ENCODE data around the gene FAM184A. TPM values are rescaled to one million over a fixed set of nuclear protein-coding genes. Genes with fewer than 3 reads are reported as not detected.

Gene FAM184A
- total RNA-seq, 6 donors from 2014 or later: 8.4 to 75.4 (median 39.5) TPM

GRCh38 chr6:118967239-118967638 is 111.2 kb downstream of the FAM184A start:
- H3K27ac ChIP-seq: no peak overlapping the region
- TF ChIP-seq CTCF (IDR thresholded peaks at IDR 0.05) (no peak), EP300 (IDR thresholded peaks at IDR 0.05) (no peak), POLR2AphosphoS5 (IDR thresholded peaks at IDR 0.05) (no peak), POLR2A (IDR thresholded peaks at IDR 0.05) (no peak)
- no peaks in the 10 kb centered on the region for H3K27me3 ChIP-seq
- no peaks in the 10 kb centered on the region for H3K4me1 ChIP-seq
- DNase-seq (no peak), ATAC-seq (ENCODE audit: low FRiP score in 2 of 2) (no peak)
- H3K4me3 ChIP-seq: no peak overlapping the region
- H3K9me3 ChIP-seq: no peaks in the 10 kb centered on the region
- 69 to 75% methylated on average over 2 of the region's 2 CpGs for WGBS, 2 donors
- H3K36me3 ChIP-seq: no peaks in the 10 kb centered on the region

- no peaks in the 10 kb centered on the region for H3K36me3 ChIP-seq
- no peak overlapping the region for H3K4me3 ChIP-seq
- DNase-seq (no peak), ATAC-seq (ENCODE audit: low FRiP score in 2 of 2) (no peak)
- no peak for TF ChIP-seq EP300 (IDR thresholded peaks at IDR 0.05)
- TF ChIP-seq POLR2A (IDR thresholded peaks at IDR 0.05): no peak
- no peak for TF ChIP-seq POLR2AphosphoS5 (IDR thresholded peaks at IDR 0.05)
- no peak for TF ChIP-seq CTCF (IDR thresholded peaks at IDR 0.05)
- 87 to 95% methylated on average over 2 of the region's 2 CpGs for WGBS, 2 donors
- no peak overlapping the region for H3K27ac ChIP-seq
- no peaks in the 10 kb centered on the region for H3K27me3 ChIP-seq
- no peaks in the 10 kb centered on the region for H3K4me1 ChIP-seq
- H3K9me3 ChIP-seq: no peaks in the 10 kb centered on the region
Measured at GRCh38 chr6:118965843-118966370, 112.6 kb downstream of the FAM184A start.

GRCh38 chr6:118965371-118965770 is 113.1 kb downstream of the FAM184A start:
- ATAC-seq (ENCODE audit: low FRiP score in 2 of 2) (no peak), DNase-seq (no peak)
- WGBS, 2 donors: 83 to 88% methylated on average over 3 of the region's 3 CpGs
- Histone ChIP-seq H3K4me3 (no peak overlapping the region), H3K36me3 (no peaks in the 10 kb centered on the region), H3K9me3 (no peaks in the 10 kb centered on the region), H3K27me3 (no peaks in the 10 kb centered on the region), H3K4me1 (no peaks in the 10 kb centered on the region), H3K27ac (no peak overlapping the region)
- TF ChIP-seq CTCF (IDR thresholded peaks at IDR 0.05): no peak
- no peak for TF ChIP-seq POLR2A (IDR thresholded peaks at IDR 0.05)
- no peak for TF ChIP-seq EP300 (IDR thresholded peaks at IDR 0.05)
- TF ChIP-seq POLR2AphosphoS5 (IDR thresholded peaks at IDR 0.05): no peak

GRCh38 chr6:118963003-118963402 is 115.5 kb downstream of the FAM184A start:
- ATAC-seq (ENCODE audit: low FRiP score in 2 of 2): no peak
- Histone ChIP-seq H3K36me3 (no peaks in the 10 kb centered on the region), H3K4me3 (no peak overlapping the region), H3K27ac (no peak overlapping the region), H3K4me1 (no peaks in the 10 kb centered on the region), H3K27me3 (no peaks in the 10 kb centered on the region), H3K9me3 (no peaks in the 10 kb centered on the region)
- TF ChIP-seq POLR2A (IDR thresholded peaks at IDR 0.05) (no peak), POLR2AphosphoS5 (IDR thresholded peaks at IDR 0.05) (no peak), EP300 (IDR thresholded peaks at IDR 0.05) (no peak), CTCF (IDR thresholded peaks at IDR 0.05) (no peak)
- no peak for DNase-seq

GRCh38 chr6:118959903-118960302 is 118.6 kb downstream of the FAM184A start:
- Histone ChIP-seq H3K4me3 (no peak overlapping the region), H3K36me3 (no peaks in the 10 kb centered on the region), H3K27ac (no peak overlapping the region), H3K4me1 (no peaks in the 10 kb centered on the region), H3K9me3 (no peaks in the 10 kb centered on the region), H3K27me3 (no peaks in the 10 kb centered on the region)
- WGBS, 2 donors: 72 to 81% methylated on average over 4 of the region's 4 CpGs
- ATAC-seq (ENCODE audit: low FRiP score in 2 of 2) (no peak), DNase-seq (peak in 1 of 2 donors; percentile 32)
- no peak for TF ChIP-seq POLR2AphosphoS5 (IDR thresholded peaks at IDR 0.05)
- TF ChIP-seq CTCF (IDR thresholded peaks at IDR 0.05): no peak
